Loucy (cell line): ENCODE measurements around the gene EVI5.
A peak's percentile ranks its signal among the peaks of the same experiment; 100 is the strongest.

Experiments used
- H2AFZ ChIP-seq: fragments of 200-600 bp; sonication (generic); 2 replicates; pipeline ENCODE4 v1.6.0; 2016; ENCODE audit warnings: antibody characterized with exemption, mild to moderate bottlenecking, low read length, moderate library complexity
- H3F3A ChIP-seq: fragments of 200-600 bp; 2 replicates; pipeline ENCODE4 v1.6.0; 2016; ENCODE audit warnings: antibody characterized with exemption, low read depth, mild to moderate bottlenecking
- H3K27me3 ChIP-seq: fragments of 200-600 bp; sonication (generic); 2 replicates; pipeline ENCODE4 v1.6.1; 2014; ENCODE audit warnings: low read length, mild to moderate bottlenecking; ENCODE audit not compliant: insufficient read depth, poor library complexity, severe bottlenecking
- H3K36me3 ChIP-seq: fragments of 200-600 bp; sonication (generic); 2 replicates; pipeline ENCODE4 v1.6.1; 2016; ENCODE audit warnings: low read length; ENCODE audit not compliant: insufficient read depth
- H3K4me1 ChIP-seq: fragments of 200-600 bp; sonication (generic); 2 replicates; pipeline ENCODE4 v1.5.1; 2014; ENCODE audit warnings: low read length, mild to moderate bottlenecking; ENCODE audit not compliant: insufficient read depth, poor library complexity, severe bottlenecking
- H3K4me2 ChIP-seq: fragments of 200-600 bp; sonication (generic); 2 replicates; pipeline ENCODE4 v1.6.0; 2014; ENCODE audit warnings: antibody characterized with exemption, low read length, low read depth, mild to moderate bottlenecking; ENCODE audit not compliant: poor library complexity, severe bottlenecking
- H3K4me3 ChIP-seq: fragments of 200-600 bp; sonication (generic); 2 replicates; pipeline ENCODE4 v1.5.1; 2014; ENCODE audit warnings: low read length, mild to moderate bottlenecking, mixed read lengths; ENCODE audit not compliant: poor library complexity, severe bottlenecking
- H3K79me2 ChIP-seq: fragments of 200-600 bp; sonication (generic); 2 replicates; pipeline ENCODE4 v1.6.1; 2014; ENCODE audit warnings: low read length; ENCODE audit not compliant: insufficient read depth
- H3K9ac ChIP-seq: fragments of 200-600 bp; sonication (generic); 2 replicates; pipeline ENCODE4 v1.6.0; 2014; ENCODE audit warnings: mild to moderate bottlenecking, low read depth, low read length, moderate library complexity; ENCODE audit not compliant: poor library complexity, severe bottlenecking
- H3K9me2 ChIP-seq: fragments of 200-600 bp; sonication (generic); replicated peaks from 2 replicates; pipeline ENCODE4 v1.6.1; 2016; ENCODE audit warnings: low read depth, low read length, mixed read lengths
- H3K9me3 ChIP-seq: fragments of 200-600 bp; sonication (generic); 2 replicates; pipeline ENCODE4 v1.6.1; 2014; ENCODE audit warnings: mild to moderate bottlenecking, antibody characterized with exemption, low read length, low read depth; ENCODE audit not compliant: insufficient read depth
- H4K20me1 ChIP-seq: fragments of 200-600 bp; sonication (generic); 2 replicates; pipeline ENCODE4 v1.6.0; 2014; ENCODE audit warnings: antibody characterized with exemption, low read length, mild to moderate bottlenecking; ENCODE audit not compliant: insufficient read depth, poor library complexity, severe bottlenecking
- CTCF ChIP-seq: fragments of 200-600 bp; sonication (generic); conservative IDR thresholded peaks from 2 replicates; pipeline ENCODE4 v1.5.1; 2014; ENCODE audit warnings: mild to moderate bottlenecking, antibody characterized with exemption, low read length
- EZH2phosphoT487 ChIP-seq: fragments of 200-600 bp; IDR thresholded peaks from 2 replicates; pipeline ENCODE4 v1.6.1; 2018; ENCODE audit warnings: antibody characterized with exemption, mild to moderate bottlenecking, moderate library complexity, borderline replicate concordance

The EVI5 gene

DNA sequence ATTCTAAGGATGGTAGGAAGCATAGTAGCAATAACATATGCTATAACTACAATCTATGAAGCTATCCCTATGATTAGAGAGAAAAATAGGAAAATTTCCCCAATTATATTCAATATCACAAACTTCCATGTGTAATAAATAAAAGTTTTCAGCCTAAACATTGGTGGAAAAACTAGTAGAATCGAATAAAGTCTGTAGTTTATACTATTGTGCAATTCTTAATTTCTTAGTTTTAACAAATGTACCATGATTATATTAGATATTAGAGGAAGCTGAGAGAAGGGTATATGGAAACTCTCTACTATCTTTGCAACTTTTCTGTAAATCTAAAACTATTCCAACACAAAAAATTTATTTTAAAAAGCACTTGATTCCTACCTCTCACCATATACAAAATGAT, 284.4 kb downstream of the EVI5 start:
- H3K9ac ChIP-seq = no peak overlapping the region
- no peak overlapping the region for H3K4me3 ChIP-seq
- no peaks in the 10 kb centered on the region for H3K9me2 ChIP-seq
- H3F3A ChIP-seq = no peaks in the 10 kb centered on the region
- H2AFZ ChIP-seq = no peak overlapping the region
- peaks cover 14% of the 10 kb centered on the region for H3K4me1 ChIP-seq
- no peaks in the 10 kb centered on the region for H3K27me3 ChIP-seq
- H3K36me3 ChIP-seq = no peaks in the 10 kb centered on the region
- no peak overlapping the region for H3K4me2 ChIP-seq
- H4K20me1 ChIP-seq = no peaks in the 10 kb centered on the region
- TF ChIP-seq CTCF = no peak
- TF ChIP-seq EZH2phosphoT487 = no peak
- H3K9me3 ChIP-seq = no peaks in the 10 kb centered on the region
- H3K79me2 ChIP-seq = no peaks in the 10 kb centered on the region

DNA sequence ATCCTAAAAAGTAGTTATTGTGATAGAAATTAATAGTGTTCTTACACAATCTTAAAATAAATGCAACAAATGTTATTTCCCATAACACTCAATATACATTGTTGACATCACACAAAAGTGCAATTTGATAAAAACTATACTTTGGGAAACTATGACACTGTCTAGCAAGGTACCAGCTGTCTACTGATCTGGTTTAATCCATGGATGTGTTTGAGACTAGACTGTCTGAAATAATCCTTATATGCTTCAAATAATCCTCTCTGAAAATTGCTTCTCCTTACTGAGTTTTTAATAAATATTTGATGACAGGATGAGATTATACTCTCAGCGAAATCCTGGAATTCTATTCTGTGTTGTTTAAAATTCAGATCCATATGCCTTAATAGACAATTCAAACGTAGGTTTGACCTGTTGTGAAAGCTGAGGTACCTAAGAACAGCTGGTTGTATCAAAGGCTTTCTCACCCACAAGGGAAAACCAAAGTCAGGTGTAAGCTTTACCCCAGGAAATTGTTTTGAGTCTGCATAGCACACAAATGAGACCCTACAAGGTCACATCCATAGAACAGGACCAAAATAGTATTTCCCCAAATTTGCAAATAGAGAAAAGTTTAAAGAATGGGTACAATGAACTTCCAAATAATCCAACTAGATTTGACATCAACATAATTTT, 289.4 kb downstream of the EVI5 start:
- Histone ChIP-seq H3K27me3 (no peaks in the 10 kb centered on the region), H4K20me1 (no peaks in the 10 kb centered on the region), H3K9me2 (no peaks in the 10 kb centered on the region), H3K4me2 (peak overlapping the region; percentile 27), H2AFZ (no peak overlapping the region), H3K4me3 (no peak overlapping the region), H3F3A (no peaks in the 10 kb centered on the region), H3K9ac (no peak overlapping the region), H3K4me1 (peaks cover 15% of the 10 kb centered on the region), H3K9me3 (no peaks in the 10 kb centered on the region), H3K36me3 (no peaks in the 10 kb centered on the region), H3K79me2 (no peaks in the 10 kb centered on the region)
- TF ChIP-seq CTCF (no peak), EZH2phosphoT487 (no peak)

DNA sequence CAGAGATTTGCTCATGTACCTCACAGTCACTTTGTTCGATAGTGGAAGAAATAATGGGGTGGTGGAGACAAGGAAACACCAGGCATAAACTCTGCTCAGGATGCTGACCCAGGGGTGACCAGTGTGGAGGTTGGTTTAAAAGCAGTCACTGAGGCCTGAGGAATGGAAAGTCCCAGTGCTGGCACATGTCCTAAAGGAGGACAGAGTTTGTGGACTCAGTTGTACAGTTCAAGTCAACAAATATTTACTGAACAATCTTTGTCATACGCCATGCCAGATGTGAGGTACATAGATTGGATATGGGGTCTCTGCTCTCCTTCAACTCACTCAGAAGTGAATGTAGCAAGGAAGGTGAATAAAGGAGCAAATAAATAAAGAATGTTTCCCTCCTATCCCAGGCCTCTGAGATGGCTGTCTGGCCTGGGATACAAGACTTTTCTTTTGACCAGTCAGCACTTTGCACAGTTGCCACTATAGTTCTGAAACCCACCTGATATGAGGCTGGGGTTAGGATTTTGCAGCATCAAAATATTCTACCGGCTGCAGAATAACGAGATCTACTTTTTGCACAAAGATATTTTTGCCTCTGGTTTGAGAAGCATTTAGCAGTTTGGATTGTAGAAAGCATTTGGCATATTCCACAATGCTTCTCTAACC, 290.3 kb downstream of the EVI5 start:
- H3K9me2 ChIP-seq = no peaks in the 10 kb centered on the region
- H3K4me2 ChIP-seq = no peak overlapping the region
- no peaks in the 10 kb centered on the region for H3K27me3 ChIP-seq
- no peak overlapping the region for H3K4me3 ChIP-seq
- no peaks in the 10 kb centered on the region for H3K79me2 ChIP-seq
- no peak for TF ChIP-seq CTCF
- no peak for TF ChIP-seq EZH2phosphoT487
- H4K20me1 ChIP-seq = no peaks in the 10 kb centered on the region
- no peak overlapping the region for H2AFZ ChIP-seq
- no peaks in the 10 kb centered on the region for H3K36me3 ChIP-seq
- H3K9ac ChIP-seq = no peak overlapping the region
- no peaks in the 10 kb centered on the region for H3F3A ChIP-seq
- H3K9me3 ChIP-seq = no peaks in the 10 kb centered on the region
- peaks cover 15% of the 10 kb centered on the region for H3K4me1 ChIP-seq
